WERI-Rb-1 (cell line): ENCODE results near the gene PAXX.

Experiments used
- DNase-seq: peaks from one replicate; pipeline ENCODE4 v3.0.0-alpha.2; 2020
- H3K27ac ChIP-seq: fragments of 250-450 bp; sonication (Bioruptor Pico); 2 replicates; pipeline ENCODE4 v1.5.1; 2020; ENCODE audit warnings: mild to moderate bottlenecking, moderate library complexity
- H3K27me3 ChIP-seq: fragments of 250-450 bp; sonication (Bioruptor Pico); 2 replicates; pipeline ENCODE4 v1.5.1; 2021; ENCODE audit warnings: mild to moderate bottlenecking, low read depth, moderate library complexity; ENCODE audit not compliant: insufficient read depth, severe bottlenecking
- H3K36me3 ChIP-seq: fragments of 250-450 bp; sonication (Bioruptor Pico); 2 replicates; pipeline ENCODE4 v1.5.1; 2020; ENCODE audit warnings: mild to moderate bottlenecking, moderate library complexity
- H3K4me3 ChIP-seq: 2 replicates; pipeline ENCODE4 v1.5.1; 2011; ENCODE audit warnings: low read depth, mild to moderate bottlenecking, control low read depth, low read length
- H3K9me3 ChIP-seq: fragments of 250-450 bp; sonication (Bioruptor Pico); 2 replicates; pipeline ENCODE4 v1.5.1; 2021; ENCODE audit warnings: mild to moderate bottlenecking, moderate library complexity; ENCODE audit not compliant: severe bottlenecking
- CTCF ChIP-seq: IDR thresholded peaks from 2 replicates; pipeline ENCODE4 v1.5.1; 2011; ENCODE audit warnings: low read depth, mild to moderate bottlenecking, control low read depth, inconsistent platforms, low read length

Gene PAXX

GRCh38 chr9:136953771-136954269 lies 38.4 kb upstream of the PAXX start:
- Histone ChIP-seq H3K4me3 (no peak overlapping the region), H3K27ac (no peak overlapping the region), H3K27me3 (no peaks in the 10 kb centered on the region), H3K36me3 (no peaks in the 10 kb centered on the region), H3K9me3 (no peaks in the 10 kb centered on the region)
- TF ChIP-seq CTCF = no peak
- no peak for DNase-seq

GRCh38 chr9:136954270-136955083 lies 37.7 kb upstream of the PAXX start:
- H3K36me3 ChIP-seq = no peaks in the 10 kb centered on the region
- no peak for DNase-seq
- no peak overlapping the region for H3K4me3 ChIP-seq
- H3K27me3 ChIP-seq = no peaks in the 10 kb centered on the region
- TF ChIP-seq CTCF = no peak
- no peaks in the 10 kb centered on the region for H3K9me3 ChIP-seq
- no peak overlapping the region for H3K27ac ChIP-seq

- DNase-seq = no peak
- no peaks in the 10 kb centered on the region for H3K27me3 ChIP-seq
- H3K27ac ChIP-seq = no peak overlapping the region
- no peaks in the 10 kb centered on the region for H3K9me3 ChIP-seq
- TF ChIP-seq CTCF = no peak
- no peaks in the 10 kb centered on the region for H3K36me3 ChIP-seq
- no peak overlapping the region for H3K4me3 ChIP-seq
Measured at GRCh38 chr9:136955202-136955942, 36.9 kb upstream of the PAXX start.

GRCh38 chr9:136955943-136956335 lies 36.3 kb upstream of the PAXX start:
- H3K9me3 ChIP-seq = no peaks in the 10 kb centered on the region

GRCh38 chr9:136956604-136957003 lies 35.6 kb upstream of the PAXX start:
- no peaks in the 10 kb centered on the region for H3K36me3 ChIP-seq
- no peaks in the 10 kb centered on the region for H3K9me3 ChIP-seq
- no peaks in the 10 kb centered on the region for H3K27me3 ChIP-seq
- no peak overlapping the region for H3K4me3 ChIP-seq
- no peak for DNase-seq
- TF ChIP-seq CTCF = no peak
- H3K27ac ChIP-seq = no peak overlapping the region

More at GRCh38 chr9:136955943-136956335, 36.3 kb upstream of the PAXX start:
- no peak overlapping the region for H3K27ac ChIP-seq
- TF ChIP-seq CTCF = no peak
- no peaks in the 10 kb centered on the region for H3K36me3 ChIP-seq
- H3K4me3 ChIP-seq = no peak overlapping the region
- H3K27me3 ChIP-seq = no peaks in the 10 kb centered on the region
- no peak for DNase-seq
